GM13977 (cell line): ENCODE measurements around the gene HOXD9.

ENCODE experiments used
- DNase-seq: peaks from one replicate; pipeline ENCODE4 v3.0.0; 2012; ENCODE audit warnings: low spot score
- CTCF ChIP-seq: IDR thresholded peaks from 2 replicates; pipeline ENCODE4 v1.5.1; 2012; ENCODE audit warnings: mild to moderate bottlenecking, control low read depth; ENCODE audit not compliant: insufficient read depth; ENCODE audit errors: extremely low read depth, missing control alignments
- in situ Hi-C: fragments of 300-500 bp; cut with MboI; formaldehyde crosslinking; loops from one replicate; pipeline ENCODE4 v1.12.0; 2022; ENCODE audit warnings: low sequenced_read_pairs, low pct_unique_long_range_greater_than_20kb, mixed read lengths, inconsistent platforms; ENCODE audit not compliant: unreplicated experiment

HOXD9 gene

GRCh38 chr2:176098366-176099158 lies 24.0 kb upstream of the HOXD9 start:
- DNase-seq = no peak
- TF ChIP-seq CTCF = no peak
- in situ Hi-C loops = loop anchor here (25.0 kb wide), 2 partner anchors 411 to 1761 kb away; partner anchors contain the start of gene SP9

GRCh38 chr2:176099159-176099727 lies 23.3 kb upstream of the HOXD9 start:
- TF ChIP-seq CTCF = no peak
- in situ Hi-C loops = loop anchor here (25.0 kb wide), 2 partner anchors 412 to 1762 kb away; partner anchors contain the start of gene SP9
- DNase-seq = no peak

GRCh38 chr2:176099728-176100546 lies 22.6 kb upstream of the HOXD9 start, which contains the start of gene HOXD12:
TSS of gene HOXD12 (plus strand) at chr2:176099795. CDS start at chr2:176099802, 7 bp downstream.
- TF ChIP-seq CTCF = no peak
- in situ Hi-C loops = loop anchor here (25.0 kb wide), 3 partner anchors 413 to 1763 kb away; partner anchors contain the start of gene SP9
- no peak for DNase-seq

- in situ Hi-C loops = loop anchor here (25.0 kb wide), 1 partner anchor 738 kb away; no protein-coding TSS in a partner anchor
- DNase-seq = no peak
- no peak for TF ChIP-seq CTCF
Observed at GRCh38 chr2:176100547-176101140, 21.9 kb upstream of the HOXD9 start.

- in situ Hi-C loops = loop anchor here (25.0 kb wide), 1 partner anchor 739 kb away; no protein-coding TSS in a partner anchor
- TF ChIP-seq CTCF = no peak
Observed at GRCh38 chr2:176101216-176101830, 21.2 kb upstream of the HOXD9 start.

More at GRCh38 chr2:176101216-176101830, 21.2 kb upstream of the HOXD9 start:
- no peak for DNase-seq
